K562 (cell line): Measurements from ENCODE around the gene COPS6. TPM values are rescaled to one million over a fixed set of nuclear protein-coding genes. Genes with fewer than 3 reads are reported as not detected.
A peak's percentile ranks its signal among the peaks of the same experiment; 100 is the strongest.

ENCODE experiments used
- ATF2 ChIP-seq: sonication (generic); formaldehyde crosslinking; IDR thresholded peaks from 2 replicates; pipeline ENCODE4 v1.8.1; 2022; ENCODE audit warnings: missing genetic modification reagents
- CBX5 ChIP-seq: IDR thresholded peaks from 2 replicates; pipeline ENCODE4 v1.6.1; 2014; ENCODE audit warnings: low read depth, borderline replicate concordance
- CEBPZ ChIP-seq: fragments of 150-350 bp; IDR thresholded peaks from 2 replicates; pipeline ENCODE4 v1.6.1; 2014; ENCODE audit warnings: low read depth, mild to moderate bottlenecking, low read length, borderline replicate concordance
- NKRF ChIP-seq: fragments of 450-650 bp; IDR thresholded peaks from 2 replicates; pipeline ENCODE4 v1.6.1; 2016; ENCODE audit warnings: borderline replicate concordance
- PHTF2 ChIP-seq: fragments of 250-450 bp; sonication (Bioruptor Pico); IDR thresholded peaks from 2 replicates; pipeline ENCODE4 v1.5.0; 2021; ENCODE audit warnings: mild to moderate bottlenecking
- RBM15 ChIP-seq: fragments of 200-400 bp; formaldehyde crosslinking; IDR thresholded peaks from 2 replicates; pipeline ENCODE4 v1.6.1; 2018; ENCODE audit warnings: mild to moderate bottlenecking, low read length, moderate library complexity; ENCODE audit not compliant: insufficient read depth
- SREBF2 ChIP-seq: sonication (generic); formaldehyde crosslinking; IDR thresholded peaks from 2 replicates; pipeline ENCODE4 v1.4.0; 2020; ENCODE audit warnings: mild to moderate bottlenecking, missing genetic modification reagents
- SRSF1 ChIP-seq: fragments of 200-400 bp; formaldehyde crosslinking; IDR thresholded peaks from 2 replicates; pipeline ENCODE4 v1.6.1; 2017; ENCODE audit warnings: mild to moderate bottlenecking, low read depth, low read length, moderate library complexity
- XRCC3 ChIP-seq: fragments of 450-650 bp; IDR thresholded peaks from 2 replicates; pipeline ENCODE4 v1.6.1; 2017; ENCODE audit warnings: mild to moderate bottlenecking, moderate library complexity
- ZNF395 ChIP-seq: fragments of 200-800 bp; sonication (Bioruptor generic); IDR thresholded peaks from 2 replicates; pipeline ENCODE4 v1.6.1; 2017; ENCODE audit warnings: missing genetic modification characterization, missing compliant biosample characterization
- ZNF408 ChIP-seq: fragments of 250-450 bp; sonication (Bioruptor Pico); IDR thresholded peaks from 2 replicates; pipeline ENCODE4 v1.4.0; 2020; ENCODE audit warnings: low read depth, mild to moderate bottlenecking, moderate library complexity
- ZNF512 ChIP-seq: IDR thresholded peaks from 2 replicates; pipeline ENCODE4 v1.6.1; 2016; ENCODE audit warnings: missing genetic modification characterization, missing compliant biosample characterization
- ZNF668 ChIP-seq: fragments of 250-450 bp; sonication (Bioruptor Pico); IDR thresholded peaks from 2 replicates; pipeline ENCODE4 v1.8.0; 2022; ENCODE audit warnings: mild to moderate bottlenecking, inconsistent platforms
- ZNF696 ChIP-seq: fragments of 250-450 bp; sonication (Bioruptor Pico); conservative IDR thresholded peaks from 2 replicates; pipeline ENCODE4 v1.4.0; 2020; ENCODE audit warnings: mild to moderate bottlenecking, moderate library complexity
- ZNF764 ChIP-seq: fragments of 250-450 bp; sonication (Bioruptor Pico); IDR thresholded peaks from 2 replicates; pipeline ENCODE4 v1.4.0; 2020; ENCODE audit warnings: low read depth, mild to moderate bottlenecking, moderate library complexity
- polyA plus RNA-seq, 8 experiments: library from polyadenylated mRNA; depleted of rRNA in 4 of 8; stranded (reverse) in 5 of 8; unstranded in 3 of 8; fragments of >200 nt; fragmentation: Nextera tagmentation in 2 of 8; fragmentation: Illumina TruSeq in 1 of 8; extraction: Ambion mirVana in 2 of 8; extraction: Trizol in 1 of 8; gene quantifications; 2 replicates each; pipeline versions ENCODE4 v1.2.1 to v1.2.3, GENCODE V29; 2011 to 2014; ENCODE audit warnings: inconsistent platforms in 1 of 8, missing spikeins in 1 of 8
- total RNA-seq, 7 experiments: library from RNA; depleted of rRNA in 6 of 7; stranded (reverse); fragments of >200 nt in 6 of 7; fragmentation: Illumina TruSeq in 2 of 7; extraction: Trizol in 2 of 7; gene quantifications; 2 replicates each; pipeline versions ENCODE4 v1.2.1 to v1.2.3, GENCODE V29; 2011 to 2021; ENCODE audit warnings: low replicate concordance in 1 of 7

The COPS6 gene
- total and polyA plus RNA-seq, 9 of the 15 experiments (the other 6 are each of a cell fraction or from before 2014, with no cell fraction given), result 63.0 to 331 (median 168) TPM

GRCh38 chr7:100126931-100127865, 38.4 kb downstream of the COPS6 start, which contains the start of gene MBLAC1 (continued):
- TF ChIP-seq ZNF512 (tag) (no peak), ZNF764 (no peak), ATF2 (no peak), NKRF (peak; percentile 47; the same call in 1 of the 2 replicates), ZNF696 (no peak), SRSF1 (no peak), ZNF395 (CRISPR knock-in tag) (peak; percentile 6; the same call in 1 of the 2 replicates), RBM15 (peak; percentile 77; the same call in 1 of the 2 replicates), PHTF2 (no peak), CEBPZ (no peak), XRCC3 (no peak), CBX5 (no peak; the same call in 1 of the 2 replicates), ZNF408 (no peak), SREBF2 (no peak), ZNF668 (no peak)
